ENCODE data around the gene LZIC.
"Not testable (repeated sequence)": the region's sequence is repeated elsewhere in the genome, so short reads cannot be mapped to it uniquely, and the experiment has no call there.

Gene LZIC

GRCh38 chr1:9942939-9943788 is at the start of gene LZIC, which contains the start of gene NMNAT1:
TSS of gene LZIC (minus strand) at chr1:9943391. CDS start at chr1:9936619, 6,772 bp downstream.
TSS of gene NMNAT1 (plus strand) at chr1:9943475. CDS start at chr1:9972074, 28,599 bp downstream.
- DNase-seq, result peak; percentile 85 to 89

GRCh38 chr1:9992910-9993309 is 49.7 kb upstream of the LZIC start:
- no peak for DNase-seq

DNA sequence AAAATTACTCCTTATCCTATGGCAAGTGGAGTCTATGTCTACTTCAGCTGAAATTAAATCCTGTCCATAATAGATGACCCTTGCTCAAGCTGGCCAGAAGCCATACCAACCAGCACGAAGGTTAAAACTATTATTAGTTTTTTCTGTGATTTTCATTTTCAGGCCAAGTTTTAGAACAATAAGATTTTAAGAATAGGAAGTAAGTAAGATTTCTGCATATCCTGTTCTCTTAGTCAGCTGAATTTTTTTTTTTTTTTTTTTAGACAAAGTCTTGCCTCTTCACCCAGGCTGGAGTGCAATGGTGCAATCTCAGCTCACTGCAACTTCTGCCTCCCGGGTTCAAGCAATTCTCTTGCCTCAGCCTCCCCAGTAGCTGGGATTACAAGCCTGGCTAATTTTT is 47.8 kb upstream of the LZIC start:
- no peak for DNase-seq

DNA sequence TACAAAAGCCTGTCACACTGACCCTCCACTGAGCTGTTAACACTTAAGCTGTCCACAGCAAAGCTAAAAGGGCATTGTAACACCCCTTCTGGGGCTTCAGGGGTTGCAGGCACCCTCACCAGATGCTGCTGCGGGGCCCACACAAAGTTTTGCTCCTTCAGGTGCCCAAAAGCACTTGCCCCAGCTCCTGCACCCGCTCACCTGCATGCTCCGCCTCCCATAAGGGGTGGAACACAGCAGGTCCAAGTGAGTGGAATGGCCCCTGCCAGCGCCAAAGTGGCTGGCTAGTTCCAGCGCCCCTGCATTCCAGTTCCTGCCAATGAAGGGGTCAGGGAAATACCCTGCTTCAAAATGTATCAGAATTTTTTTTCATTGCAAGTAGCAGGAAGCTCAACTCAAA is 46.6 kb upstream of the LZIC start:
- no peak for DNase-seq

DNA sequence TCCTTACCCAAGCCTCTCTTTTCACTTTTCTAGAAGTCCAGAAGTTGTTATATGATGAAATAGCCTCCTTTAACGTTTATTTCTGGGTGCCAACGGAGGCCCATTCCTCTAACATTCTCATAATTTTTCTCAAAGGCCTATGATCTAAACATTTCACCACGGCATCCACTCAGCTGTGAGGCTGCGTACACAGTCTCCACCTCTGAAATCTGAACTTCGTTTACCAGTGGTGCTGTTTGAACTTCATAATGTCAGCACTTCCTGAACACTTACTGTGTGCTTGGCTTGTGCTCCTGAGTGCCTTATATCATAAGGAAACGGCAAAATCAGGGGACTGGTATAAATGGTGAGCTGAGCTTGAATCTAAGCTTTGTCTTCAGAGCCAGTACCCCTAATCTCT is 41.8 kb upstream of the LZIC start:
- DNase-seq, result no peak

DNA sequence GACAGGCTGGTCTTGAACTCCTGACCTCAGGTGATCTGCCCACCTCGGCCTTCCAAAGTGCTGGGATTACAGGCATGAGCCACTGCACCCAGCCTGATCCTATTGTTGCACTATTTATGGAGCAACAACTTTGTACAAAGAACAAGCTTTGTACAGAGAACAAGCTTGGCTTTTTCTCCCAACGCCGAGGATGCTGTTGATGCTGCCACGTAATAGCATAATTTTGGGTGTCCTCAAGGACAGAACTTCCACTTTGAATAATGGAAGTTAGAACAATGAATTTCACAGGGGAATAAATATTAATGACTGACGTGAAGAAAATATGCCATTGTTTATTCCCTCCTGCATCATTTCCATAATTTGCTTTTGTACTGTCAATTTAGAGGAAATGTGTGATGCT is 41.1 kb upstream of the LZIC start:
- no peak for DNase-seq

GRCh38 chr1:9960706-9961562 is 17.7 kb upstream of the LZIC start:
- DNase-seq, result no peak

- DNase-seq, result no peak
These were observed 16.8 kb upstream of the LZIC start for GRCh38 chr1:9960011-9960410.

DNA sequence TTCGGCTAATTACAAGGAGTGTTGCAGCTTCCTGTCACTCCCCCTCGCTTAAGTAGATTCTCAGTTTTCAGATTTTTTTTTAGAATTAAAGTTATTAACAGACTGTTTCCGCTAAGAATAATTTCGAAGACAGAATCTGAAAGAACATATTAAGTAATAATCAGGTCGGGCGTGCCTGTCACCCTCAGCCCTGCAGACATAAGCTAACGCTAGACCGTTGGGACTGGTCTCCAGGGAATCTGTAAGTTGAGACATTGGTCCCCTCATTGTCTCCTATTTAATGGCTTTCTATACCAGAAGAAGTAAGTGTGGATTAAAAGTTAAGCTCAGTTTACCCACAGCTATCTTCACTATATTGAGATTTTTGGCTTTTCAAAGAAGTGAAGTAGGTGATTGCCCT is 14.5 kb upstream of the LZIC start:
- DNase-seq, result no peak

- no peak for DNase-seq
These were observed 3.1 kb upstream of the LZIC start for GRCh38 chr1:9946315-9946714.

- no peak for DNase-seq
These were observed 722 bp downstream of the LZIC start for GRCh38 chr1:9942399-9942938.

DNA sequence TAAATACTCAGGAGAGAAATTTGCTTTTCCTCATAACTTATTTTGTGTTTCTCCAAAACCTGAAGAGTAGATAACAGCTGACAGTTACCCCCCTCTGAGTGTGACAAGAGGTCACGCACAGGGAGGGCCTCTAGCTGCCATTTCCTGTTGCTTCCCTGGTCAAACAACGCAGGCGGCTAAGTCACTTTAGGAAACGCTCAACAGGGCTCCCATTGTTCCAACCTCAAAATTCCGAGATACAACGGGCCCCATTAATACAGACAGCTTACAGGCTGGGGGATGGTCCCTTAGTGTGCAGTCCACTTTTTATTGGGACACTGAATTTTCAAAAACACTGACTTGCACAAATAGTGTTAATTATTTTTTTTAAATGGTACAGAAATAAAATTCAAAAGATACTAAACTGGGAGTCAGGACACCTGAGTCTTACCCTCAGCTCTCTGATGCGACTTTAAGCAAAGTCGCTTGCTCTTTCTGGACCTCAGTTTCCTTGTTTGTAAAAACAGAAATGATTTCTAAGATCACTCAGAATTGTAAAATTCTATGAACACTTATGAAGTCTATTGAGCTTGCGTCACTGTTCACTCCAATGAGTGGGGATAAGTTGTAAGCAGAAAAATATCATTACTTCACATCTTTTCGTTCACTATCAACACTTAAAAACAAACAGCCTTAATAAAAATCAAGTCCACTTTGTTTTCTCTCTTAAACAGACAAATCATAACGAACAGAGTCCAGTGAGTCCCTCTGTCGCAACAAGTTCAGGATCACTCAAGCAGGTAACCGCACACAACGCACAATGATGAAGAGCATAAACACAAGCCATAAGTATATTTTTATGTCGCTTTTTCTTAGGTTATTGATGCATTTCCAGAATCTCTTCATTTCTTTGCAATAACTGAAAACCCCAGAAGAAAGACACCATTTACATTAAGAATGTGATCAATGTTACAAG is 13.5 kb downstream of the LZIC start:
- no peak for DNase-seq

- no peak for DNase-seq
These were observed 15.9 kb downstream of the LZIC start for GRCh38 chr1:9927259-9927658.

DNA sequence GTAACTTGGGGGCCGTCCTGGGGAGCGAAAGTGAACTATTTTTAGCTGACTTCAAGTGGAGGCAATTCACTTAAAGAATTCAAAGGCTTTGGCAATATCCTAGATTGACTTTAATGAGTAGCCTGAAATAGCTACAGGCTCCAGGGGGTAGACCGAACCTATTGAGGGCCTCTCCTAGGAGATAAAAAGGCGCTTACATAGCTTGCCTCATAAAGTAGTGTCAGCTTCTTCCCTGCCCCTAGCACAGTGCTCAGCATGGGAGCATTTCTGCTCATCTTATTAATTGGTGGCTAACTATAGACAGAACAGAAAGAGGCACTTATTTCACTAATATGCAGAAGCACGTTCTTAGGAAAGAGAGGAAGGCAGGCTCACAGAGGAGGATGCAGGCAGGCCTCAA is 20.8 kb downstream of the LZIC start:
- DNase-seq, result no peak

- DNase-seq, result no peak
These were observed 22.6 kb downstream of the LZIC start for GRCh38 chr1:9920606-9921005.

GRCh38 chr1:9917901-9918300 is 25.3 kb downstream of the LZIC start:
- DNase-seq, result no peak

GRCh38 chr1:9917495-9917894 is 25.7 kb downstream of the LZIC start:
- not testable (repeated sequence) for DNase-seq

- no peak for DNase-seq
These were observed 26.7 kb downstream of the LZIC start for GRCh38 chr1:9916452-9916851.

DNA sequence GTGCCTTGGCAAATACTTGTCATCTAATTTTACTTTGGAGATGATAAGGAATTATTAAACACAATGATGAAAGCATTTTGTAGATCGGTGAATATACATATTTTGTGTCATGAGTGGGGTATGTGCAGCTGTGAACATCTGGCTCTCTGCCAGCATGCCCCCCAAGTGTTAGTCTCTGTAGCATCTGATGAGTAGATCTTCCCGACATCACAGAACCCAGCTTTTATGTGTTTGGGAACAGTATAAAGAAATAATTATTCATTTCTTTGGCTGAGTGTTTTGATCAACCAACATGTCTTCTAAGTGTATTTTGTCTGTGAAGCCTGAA is 28.6 kb downstream of the LZIC start:
- DNase-seq, result no peak

- no peak for DNase-seq
These were observed 30.8 kb downstream of the LZIC start for GRCh38 chr1:9912264-9912936.

DNA sequence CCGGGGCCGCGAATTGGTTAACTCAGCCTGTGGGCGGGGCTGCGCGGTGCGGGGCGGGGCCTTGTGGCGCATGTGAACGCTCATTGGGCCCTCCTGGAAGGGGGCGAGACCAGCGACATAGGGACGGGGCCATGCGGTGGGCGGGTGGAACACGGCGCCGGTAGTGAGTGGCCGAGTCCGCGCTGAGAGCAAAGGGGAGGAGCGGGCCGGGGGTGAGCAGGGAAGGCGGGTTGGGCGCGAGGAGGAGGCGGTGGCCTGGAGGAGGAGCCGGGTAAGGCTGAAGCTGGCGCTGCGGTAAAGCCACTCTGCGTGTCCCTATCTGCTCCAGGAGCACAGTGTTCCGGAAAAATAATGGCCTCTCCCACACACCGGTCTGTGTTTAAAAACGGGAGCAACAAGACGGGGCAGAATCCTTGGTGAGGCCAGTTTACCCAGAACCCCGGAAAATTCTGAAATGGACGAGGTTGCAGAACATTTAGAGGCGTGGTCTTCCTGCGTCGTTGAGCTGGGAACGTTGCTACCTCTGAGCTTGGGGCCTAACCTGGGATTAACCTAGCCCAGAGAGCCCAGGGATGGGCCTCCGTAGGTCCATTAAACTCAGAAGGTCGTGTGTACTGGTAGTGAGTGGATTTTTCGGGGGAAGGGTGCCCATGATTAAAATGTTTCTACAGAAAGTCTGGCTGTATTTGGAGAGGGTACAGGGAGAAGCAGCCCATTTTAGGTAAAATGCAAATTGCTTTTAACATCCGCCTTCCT is 32.6 kb downstream of the LZIC start:
- peak; percentile 100 for DNase-seq
